ENCODE measurements around the gene BPIFA2. TPM values are rescaled to one million over a fixed set of nuclear protein-coding genes. Genes with fewer than 3 reads are reported as not detected.

The BPIFA2 gene
- total RNA-seq, 4 donors from 2014 or later: not detected

DNA sequence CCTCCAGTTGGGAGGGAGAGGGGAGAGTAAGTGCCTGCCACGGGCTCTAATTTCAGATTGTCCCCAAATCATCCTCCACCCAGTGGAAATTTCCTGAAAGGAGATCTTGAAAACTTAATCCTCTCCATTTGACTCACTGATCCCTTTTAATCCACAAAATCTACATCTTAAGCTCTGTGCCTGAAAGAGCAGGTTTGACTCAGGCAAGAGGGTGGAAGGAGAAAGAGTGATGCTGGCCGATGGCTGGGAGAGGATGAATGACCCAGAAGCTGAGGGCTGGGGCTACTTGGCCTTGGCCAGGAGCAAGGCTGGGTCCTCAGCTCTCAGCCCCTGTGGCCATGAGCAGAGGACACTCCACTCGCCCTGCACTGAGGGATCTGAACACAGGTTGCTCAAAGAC, 8.1 kb downstream of the BPIFA2 start:
- no peak overlapping the region for H3K4me3 ChIP-seq (replicated peaks in 1 of 3)
- 75 to 92% methylated on average over 2 to 3 of the region's 3 CpGs for WGBS, 2 donors
- no peak overlapping the region for H3K27ac ChIP-seq
- H3K9me3 ChIP-seq: no peaks in the 10 kb centered on the region
- H3K36me3 ChIP-seq: no peaks in the 10 kb centered on the region
- no peak for DNase-seq
- intact Hi-C loops (cut with DNase I): no loop called here
- H3K27me3 ChIP-seq: no peaks in the 10 kb centered on the region
- TF ChIP-seq POLR2A (IDR thresholded peaks at IDR 0.05): no peak
- TF ChIP-seq, protein P1, sequence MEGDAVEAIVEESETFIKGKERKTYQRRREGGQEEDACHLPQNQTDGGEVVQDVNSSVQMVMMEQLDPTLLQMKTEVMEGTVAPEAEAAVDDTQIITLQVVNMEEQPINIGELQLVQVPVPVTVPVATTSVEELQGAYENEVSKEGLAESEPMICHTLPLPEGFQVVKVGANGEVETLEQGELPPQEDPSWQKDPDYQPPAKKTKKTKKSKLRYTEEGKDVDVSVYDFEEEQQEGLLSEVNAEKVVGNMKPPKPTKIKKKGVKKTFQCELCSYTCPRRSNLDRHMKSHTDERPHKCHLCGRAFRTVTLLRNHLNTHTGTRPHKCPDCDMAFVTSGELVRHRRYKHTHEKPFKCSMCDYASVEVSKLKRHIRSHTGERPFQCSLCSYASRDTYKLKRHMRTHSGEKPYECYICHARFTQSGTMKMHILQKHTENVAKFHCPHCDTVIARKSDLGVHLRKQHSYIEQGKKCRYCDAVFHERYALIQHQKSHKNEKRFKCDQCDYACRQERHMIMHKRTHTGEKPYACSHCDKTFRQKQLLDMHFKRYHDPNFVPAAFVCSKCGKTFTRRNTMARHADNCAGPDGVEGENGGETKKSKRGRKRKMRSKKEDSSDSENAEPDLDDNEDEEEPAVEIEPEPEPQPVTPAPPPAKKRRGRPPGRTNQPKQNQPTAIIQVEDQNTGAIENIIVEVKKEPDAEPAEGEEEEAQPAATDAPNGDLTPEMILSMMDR (IDR thresholded peaks at IDR 0.05): no peak
- peaks cover 17 to 26% of the 10 kb centered on the region in 2 donors for H3K4me1 ChIP-seq

DNA sequence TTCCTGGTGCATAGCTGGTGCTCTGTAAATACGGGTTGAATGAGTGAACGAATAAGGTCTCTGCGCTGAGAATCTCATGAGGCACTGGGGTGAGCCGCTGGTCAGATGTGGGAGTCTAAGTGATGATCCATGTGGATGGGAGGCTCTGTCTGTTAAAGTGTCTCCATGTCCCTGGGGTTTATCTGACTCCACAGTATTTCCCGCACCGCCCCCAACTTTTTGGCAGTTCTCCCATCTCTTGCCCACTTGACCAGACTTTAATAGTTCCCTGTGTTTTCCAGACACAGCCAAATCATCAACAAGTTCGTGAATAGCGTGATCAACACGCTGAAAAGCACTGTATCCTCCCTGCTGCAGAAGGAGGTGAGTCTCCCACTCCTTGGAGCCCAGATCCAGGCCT, 9.9 kb downstream of the BPIFA2 start:
- peak overlapping the region; percentile 48 to 76 (median 68) for H3K27ac ChIP-seq
- TF ChIP-seq, protein P1 (IDR thresholded peaks at IDR 0.05): no peak
- no peak for TF ChIP-seq POLR2A (IDR thresholded peaks at IDR 0.05)
- no peaks in the 10 kb centered on the region for H3K27me3 ChIP-seq
- H3K36me3 ChIP-seq: no peaks in the 10 kb centered on the region
- 52 to 58% methylated on average over 9 of the region's 9 CpGs for WGBS, 2 donors
- H3K9me3 ChIP-seq: no peaks in the 10 kb centered on the region
- peak; percentile 56 to 65 for DNase-seq
- intact Hi-C loops (cut with DNase I): no loop called here
- H3K4me1 ChIP-seq: peaks cover 17 to 23% of the 10 kb centered on the region in 2 donors
- no peak overlapping the region for H3K4me3 ChIP-seq (replicated peaks in 1 of 3)

DNA sequence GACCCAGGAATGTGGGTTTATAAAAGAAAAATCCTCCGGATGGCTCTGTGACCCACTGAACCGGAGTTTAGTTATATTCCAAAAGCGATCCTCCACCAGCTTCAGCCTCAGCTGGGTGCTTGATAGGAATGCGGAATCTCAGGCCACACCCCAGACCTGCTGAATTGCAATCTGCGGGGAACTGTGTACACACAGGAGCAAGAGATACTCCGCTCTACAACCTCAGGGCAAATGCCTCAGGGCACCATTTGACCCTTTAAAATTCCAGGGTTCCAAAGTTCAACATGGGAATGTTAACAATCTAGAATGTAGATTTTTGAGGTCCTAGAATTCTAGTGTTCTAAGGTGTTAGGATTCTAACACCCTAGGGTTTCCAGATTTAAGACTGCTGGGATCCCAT, 10.8 kb downstream of the BPIFA2 start:
- Histone ChIP-seq H3K27ac (peak overlapping the region; percentile 74 to 77 (median 76)), H3K36me3 (no peaks in the 10 kb centered on the region), H3K4me3 (replicated peaks in 1 of 3) (no peak overlapping the region), H3K4me1 (peaks cover 17 to 20% of the 10 kb centered on the region in 2 donors), H3K9me3 (no peaks in the 10 kb centered on the region), H3K27me3 (no peaks in the 10 kb centered on the region)
- WGBS, 2 donors: 43 to 46% methylated on average over 6 of the region's 6 CpGs
- peak; percentile 78 to 85 for DNase-seq
- TF ChIP-seq, protein P1 (IDR thresholded peaks at IDR 0.05): no peak
- no peak for TF ChIP-seq POLR2A (IDR thresholded peaks at IDR 0.05)
- intact Hi-C loops (cut with DNase I): no loop called here

DNA sequence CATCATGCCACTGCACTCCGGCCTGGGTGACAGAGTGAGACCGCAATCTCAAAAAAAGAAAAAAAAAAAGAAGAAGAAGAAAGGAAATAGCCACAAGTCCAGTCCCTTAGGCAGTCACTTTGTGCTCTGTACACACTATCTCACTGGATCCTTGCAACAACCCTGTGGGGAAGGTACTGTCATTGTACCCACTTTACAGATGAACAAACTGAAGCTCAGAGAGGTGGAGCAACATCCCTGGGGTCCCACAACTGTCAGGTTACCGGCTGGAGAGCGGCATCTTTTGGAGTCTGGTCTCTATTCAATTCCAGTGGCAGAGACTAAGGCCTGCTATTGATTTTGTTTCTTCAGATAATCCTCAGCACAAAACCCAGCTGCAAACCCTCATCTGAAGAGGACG, 12.2 kb downstream of the BPIFA2 start:
- no peak for DNase-seq
- H3K4me3 ChIP-seq (replicated peaks in 1 of 3): no peak overlapping the region

DNA sequence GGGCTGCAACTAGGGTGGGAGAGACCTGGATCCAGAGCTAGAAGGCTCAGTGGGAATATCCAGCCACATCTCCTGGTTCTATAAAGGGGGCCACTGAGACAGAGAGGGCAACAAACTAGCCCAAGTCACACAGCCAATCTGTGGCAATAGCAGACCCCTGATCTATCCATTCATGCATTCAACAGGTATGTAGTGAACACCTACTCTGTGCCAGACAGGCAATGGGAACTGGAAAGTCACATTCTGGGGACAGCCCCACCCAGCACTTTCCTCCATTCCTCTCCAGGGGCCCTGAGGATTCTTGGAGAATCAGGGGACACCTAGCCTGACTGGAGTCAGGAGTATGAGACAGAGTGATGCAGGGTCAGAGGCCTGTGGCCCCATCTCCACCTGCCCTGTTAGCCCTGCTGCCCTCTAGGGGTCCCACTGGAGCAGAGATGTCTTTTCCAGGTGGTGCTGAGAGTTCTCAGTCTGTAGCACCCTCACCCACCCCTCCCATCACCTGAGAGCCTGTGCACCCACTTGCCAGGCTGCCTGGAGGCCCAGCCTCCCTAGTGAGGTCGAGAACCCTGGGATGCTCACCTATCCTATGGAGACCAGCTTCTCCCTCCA, 13.6 kb downstream of the BPIFA2 start:
- Histone ChIP-seq H3K27me3 (no peaks in the 10 kb centered on the region), H3K27ac (no peak overlapping the region), H3K4me1 (peaks cover 17 to 20% of the 10 kb centered on the region in 2 donors), H3K36me3 (no peaks in the 10 kb centered on the region), H3K9me3 (no peaks in the 10 kb centered on the region), H3K4me3 (replicated peaks in 1 of 3) (no peak overlapping the region)
- 50 to 88% methylated on average over 1 of the region's 1 CpG for WGBS, 2 donors
- TF ChIP-seq, protein P1 (IDR thresholded peaks at IDR 0.05): no peak
- TF ChIP-seq POLR2A (IDR thresholded peaks at IDR 0.05): no peak
- DNase-seq: no peak
- intact Hi-C loops (cut with DNase I): no loop called here

More for the DNA sequence above, 12.2 kb downstream of the BPIFA2 start:
- Histone ChIP-seq H3K36me3 (no peaks in the 10 kb centered on the region), H3K9me3 (no peaks in the 10 kb centered on the region), H3K27me3 (no peaks in the 10 kb centered on the region), H3K27ac (no peak overlapping the region), H3K4me1 (peaks cover 17 to 20% of the 10 kb centered on the region in 2 donors)
- intact Hi-C loops (cut with DNase I): no loop called here
- TF ChIP-seq, protein P1 (IDR thresholded peaks at IDR 0.05): no peak
- TF ChIP-seq POLR2A (IDR thresholded peaks at IDR 0.05): no peak
- WGBS, 2 donors: 93 to 96% methylated on average over 5 of the region's 5 CpGs
